NCI-H1105 (cell line): ENCODE measurements around the gene ZNF516.

Source experiments
- DNase-seq: peaks from one replicate; lab custom pipeline; 2025; lab: John Stamatoyannopoulos, UW

Gene ZNF516

DNA sequence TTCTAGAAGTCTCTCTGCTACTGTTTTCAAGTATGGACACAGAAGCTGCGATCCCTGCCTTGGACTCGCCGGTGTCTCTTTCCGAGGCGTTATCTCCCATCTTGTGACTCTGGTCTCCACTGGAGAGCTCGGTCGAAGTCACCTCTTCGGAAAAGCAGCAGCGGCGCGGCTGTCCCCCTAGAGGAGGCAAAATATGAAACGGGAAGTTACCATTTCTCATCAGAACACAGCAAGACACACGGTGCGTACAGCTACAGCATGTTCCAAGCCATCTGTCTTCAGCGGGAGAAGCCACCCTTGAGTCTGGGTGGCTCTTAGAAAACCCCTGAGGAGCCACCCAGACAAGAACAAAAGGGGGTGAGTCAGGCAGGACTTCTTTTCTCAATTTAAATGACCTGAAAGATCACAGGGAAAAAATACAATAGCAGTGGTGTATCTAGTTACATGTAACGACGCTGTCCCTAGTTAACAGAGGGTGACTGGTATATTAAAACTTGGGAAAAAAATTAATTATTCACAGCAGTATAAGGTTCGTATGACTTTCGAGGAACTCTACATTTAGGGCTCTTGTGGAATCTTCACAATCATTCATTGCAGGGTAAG lies 114.8 kb downstream of the ZNF516 start:
- DNase-seq = no peak

GRCh38 chr18:76379226-76380126 lies 115.6 kb downstream of the ZNF516 start:
- DNase-seq = no peak

- no peak for DNase-seq
Measured at GRCh38 chr18:76378526-76379215, 116.4 kb downstream of the ZNF516 start.

DNA sequence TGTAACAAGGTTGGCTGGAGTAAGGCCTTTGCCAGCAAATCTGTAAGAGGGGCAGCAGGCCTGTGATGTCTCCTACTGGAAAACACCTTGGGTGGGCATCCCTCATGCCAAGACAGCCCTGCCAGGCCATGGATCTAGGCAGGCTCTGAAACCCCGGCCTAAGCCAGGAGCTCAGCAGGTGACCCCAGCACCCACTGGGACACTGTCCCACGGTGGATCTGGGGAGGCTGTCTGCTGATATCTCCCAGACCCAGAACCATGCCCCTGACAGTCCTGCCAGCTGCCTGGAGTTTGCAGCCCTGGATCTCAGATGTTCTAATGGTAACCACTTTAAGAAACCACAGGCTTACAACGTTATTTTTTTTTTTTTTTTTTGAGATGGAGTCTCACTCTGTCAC lies 117.7 kb downstream of the ZNF516 start:
- no peak for DNase-seq

- DNase-seq = no peak
Measured at GRCh38 chr18:76376668-76377358, 118.2 kb downstream of the ZNF516 start.

DNA sequence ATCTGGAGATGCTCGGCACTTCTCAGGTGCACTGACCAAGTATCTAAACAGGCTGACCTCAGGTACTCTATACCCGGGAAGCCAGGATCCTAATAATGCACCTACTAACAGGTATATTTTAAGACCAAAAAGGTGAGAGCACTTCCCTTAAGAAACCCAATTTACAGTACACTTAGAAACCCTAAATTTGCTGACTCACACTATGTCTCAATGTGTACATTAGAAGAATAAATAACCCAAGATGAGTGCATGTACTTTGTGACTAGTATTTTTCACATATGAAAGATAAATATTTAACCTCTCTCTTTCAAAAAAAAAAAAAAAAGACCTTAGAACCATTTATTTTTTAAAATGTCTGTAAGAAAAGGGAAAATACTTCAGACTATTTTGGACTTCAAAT lies 118.8 kb downstream of the ZNF516 start:
- DNase-seq = no peak

DNA sequence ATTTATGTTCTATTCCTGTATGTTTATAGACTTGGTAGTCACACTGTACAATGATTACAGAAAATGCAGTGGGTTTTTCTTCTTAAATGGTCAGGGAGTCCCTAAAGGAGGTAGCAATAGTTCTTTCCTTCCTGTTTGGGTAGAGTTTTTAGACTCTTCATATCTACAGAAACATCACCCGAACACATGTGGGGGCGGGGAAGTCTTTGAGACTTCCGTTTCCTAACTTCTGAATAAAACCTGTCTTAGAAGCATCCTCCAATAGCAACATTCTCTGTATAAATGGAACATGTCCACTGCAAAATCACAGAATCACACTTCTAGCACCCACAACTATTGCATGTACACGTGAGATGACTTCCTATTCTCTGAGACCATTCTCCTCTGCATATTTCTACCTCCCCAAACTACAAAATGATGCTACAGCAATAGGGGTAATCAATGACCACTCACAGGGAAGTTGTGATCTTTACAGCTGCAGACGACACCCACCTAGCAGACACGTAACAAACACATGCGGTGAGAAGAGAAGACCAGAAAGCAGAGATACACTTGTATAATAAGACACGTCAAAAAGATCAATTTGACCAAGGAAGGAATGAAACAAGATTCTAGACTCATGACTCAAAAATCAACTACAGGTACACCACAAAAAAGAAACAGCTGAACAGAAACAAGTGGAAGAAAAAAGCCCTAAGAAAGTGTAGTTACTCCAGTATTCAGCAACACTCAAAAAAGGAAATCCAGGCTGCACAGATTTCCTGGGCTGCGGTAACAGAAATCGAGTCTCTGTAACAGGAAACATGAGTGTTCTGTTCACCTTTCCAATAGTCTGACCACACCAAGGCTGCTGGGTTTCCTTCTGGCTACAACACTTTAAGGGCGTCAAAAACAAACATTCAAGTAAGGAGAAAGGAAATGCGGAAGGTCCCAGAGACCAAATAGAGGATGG lies 120.4 kb downstream of the ZNF516 start:
- no peak for DNase-seq

- no peak for DNase-seq
Measured at GRCh38 chr18:76373297-76373696, 121.7 kb downstream of the ZNF516 start.

DNA sequence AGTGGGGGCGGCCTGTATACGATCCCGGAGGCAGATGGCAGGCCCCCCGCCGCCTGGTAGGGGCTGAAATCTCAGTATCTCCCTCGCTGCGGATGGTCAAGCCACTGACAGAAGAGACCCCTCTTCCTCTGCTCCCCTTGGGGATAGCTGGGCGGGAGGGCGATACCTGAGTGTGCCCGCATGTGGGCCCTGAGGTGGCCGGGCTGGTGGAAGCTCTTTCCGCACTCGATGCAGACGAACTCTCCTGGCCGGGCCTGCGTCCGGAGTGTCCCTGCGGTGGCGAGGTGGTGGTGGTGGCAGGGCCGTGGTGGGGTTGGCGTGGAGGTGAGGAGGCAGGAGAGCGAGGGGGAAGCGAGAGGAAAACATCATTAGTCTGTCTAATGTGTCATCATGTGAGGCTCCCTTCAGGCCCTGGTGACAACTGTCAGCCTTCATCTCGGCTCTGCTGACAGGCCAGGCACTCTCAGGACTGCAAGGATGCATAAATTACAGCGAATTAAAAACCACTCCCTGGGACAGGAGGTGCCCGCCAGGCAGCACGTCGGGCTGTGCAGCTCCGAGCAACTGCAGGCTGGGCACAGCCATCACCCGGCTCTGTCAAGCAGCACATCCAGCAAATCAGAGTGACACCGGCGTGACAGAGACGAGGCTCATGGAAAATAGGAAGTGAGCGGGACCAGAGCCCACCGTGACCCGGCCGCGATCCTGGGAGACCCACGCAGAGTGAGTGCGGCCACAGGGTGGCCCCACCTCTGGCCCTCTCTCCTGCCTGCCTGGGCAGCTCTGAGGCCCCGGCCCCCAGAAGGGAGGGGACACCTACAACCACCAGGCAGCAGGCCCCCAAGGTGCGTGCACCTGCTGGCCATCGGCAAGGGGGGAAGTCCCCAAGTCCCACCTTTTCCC lies 123.5 kb downstream of the ZNF516 start:
- no peak for DNase-seq

DNA sequence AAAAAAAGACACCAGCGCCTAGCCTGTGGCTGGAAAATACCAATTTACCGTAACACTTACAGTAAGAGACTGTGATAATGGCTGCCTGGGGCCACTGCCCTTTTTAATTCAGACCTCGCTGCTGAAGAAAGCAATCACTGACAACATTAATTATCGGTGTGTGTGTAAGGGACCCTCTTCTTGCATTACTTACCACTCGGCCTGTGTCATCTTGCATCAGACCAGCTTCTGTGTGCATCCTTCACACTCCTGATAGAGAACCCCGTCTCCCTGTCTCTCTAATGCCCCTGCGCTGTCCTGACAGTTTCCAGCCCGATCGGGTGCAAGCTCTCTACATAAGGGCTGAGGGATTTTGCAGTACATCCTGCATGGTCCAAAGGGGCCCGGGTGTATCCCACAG lies 124.4 kb downstream of the ZNF516 start:
- no peak for DNase-seq

DNA sequence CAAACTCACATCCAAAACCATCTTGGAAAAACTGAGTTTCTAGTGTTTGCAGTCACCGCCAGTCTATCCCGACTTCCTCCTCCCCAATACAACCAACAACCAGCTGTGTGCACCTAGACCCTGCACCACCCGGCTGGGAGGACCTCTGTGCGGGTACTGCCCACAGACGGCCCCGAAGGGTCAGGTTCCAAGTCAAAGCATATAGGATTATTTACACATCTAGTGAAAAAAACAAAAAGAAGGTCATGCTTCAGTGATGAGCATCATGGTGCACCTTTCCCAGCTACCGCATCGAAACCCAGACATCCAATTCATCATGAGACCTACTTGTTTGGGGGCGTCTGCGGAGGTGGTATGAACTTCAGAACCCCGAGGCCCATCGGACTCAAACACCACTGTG lies 124.8 kb downstream of the ZNF516 start:
- DNase-seq = no peak

GRCh38 chr18:76369791-76370190 lies 125.3 kb downstream of the ZNF516 start:
- no peak for DNase-seq

DNA sequence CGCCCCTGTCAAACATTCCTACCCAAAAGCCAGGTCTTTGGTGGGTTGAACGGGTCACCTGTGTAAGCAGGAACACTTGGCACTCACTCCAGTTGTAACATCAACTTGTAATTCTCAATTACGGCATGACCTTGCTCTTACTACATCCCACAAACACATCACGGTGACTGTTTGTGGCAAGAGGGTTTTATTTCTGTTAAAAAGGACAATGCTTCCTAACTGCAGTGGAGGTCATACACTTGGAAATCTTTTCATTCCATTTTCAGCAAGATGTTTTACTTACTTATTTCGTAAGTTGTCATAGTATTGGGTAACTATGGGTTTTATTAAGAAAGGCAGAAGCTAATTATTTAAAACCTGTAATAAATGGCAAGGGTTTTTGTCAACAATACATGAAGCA lies 126.1 kb downstream of the ZNF516 start:
- no peak for DNase-seq

- no peak for DNase-seq
Measured at GRCh38 chr18:76368271-76368670, 126.8 kb downstream of the ZNF516 start.

- no peak for DNase-seq
Measured at GRCh38 chr18:76367168-76368125, 127.6 kb downstream of the ZNF516 start.

DNA sequence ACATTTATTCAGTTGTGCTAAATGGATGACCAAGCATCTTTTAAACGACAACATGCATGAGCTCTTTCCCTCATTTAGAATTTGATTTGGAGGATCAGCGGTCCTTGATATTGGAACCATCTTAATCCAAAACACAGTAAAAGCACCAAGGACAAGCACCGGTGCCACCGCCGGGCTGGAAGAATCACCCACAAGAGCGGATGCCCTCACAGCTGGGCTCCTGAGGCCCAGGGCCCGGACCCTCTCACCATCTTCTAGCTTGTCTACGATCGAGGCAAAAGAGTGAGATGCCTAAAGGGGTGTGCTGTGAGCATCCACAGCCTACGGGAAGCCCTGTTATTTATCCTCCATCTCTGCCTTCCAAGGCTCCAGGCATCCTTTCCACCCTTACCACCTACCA lies 129.5 kb downstream of the ZNF516 start:
- DNase-seq = no peak

- no peak for DNase-seq
Measured at GRCh38 chr18:76364282-76365259, 130.5 kb downstream of the ZNF516 start.
